Thyroid gland (tissue), 4 donors: ENCODE data around the gene ALPI.

Source experiments
- CTCF ChIP-seq, 6 experiments: fragments of 200-600 bp in 3 of 6; fragments of 450-650 bp in 3 of 6; sonication (generic) in 3 of 6; IDR thresholded peaks; one replicate each; pipeline ENCODE4 v1.5.1; 2016 to 2019; ENCODE audit warnings: antibody characterized with exemption in 6 of 6, mild to moderate bottlenecking in 2 of 6, inconsistent platforms in 1 of 6, moderate library complexity in 1 of 6
- POLR2A ChIP-seq, 2 donors: fragments of 450-650 bp; IDR thresholded peaks; one replicate each; pipeline ENCODE4 v1.6.1; 2017; ENCODE audit warnings: antibody characterized with exemption in 2 of 2, mild to moderate bottlenecking in 2 of 2, moderate library complexity in 1 of 2

GRCh38 chr2:232464544-232464885, 8.6 kb downstream of the ALPI start:
- no peak for TF ChIP-seq CTCF (IDR thresholded peaks at IDR 0.05)
- no peak for TF ChIP-seq POLR2A (IDR thresholded peaks at IDR 0.05)
